ENCODE measurements around the gene TRAPPC3. TPM values are rescaled to one million over a fixed set of nuclear protein-coding genes. Genes with fewer than 3 reads are reported as not detected.

Gene TRAPPC3
- total and polyA plus RNA-seq, 9 of the 15 experiments (the other 6 are each of a cell fraction or from before 2014, with no cell fraction given), result 20.6 to 141 (median 112) TPM

- no peak for TF ChIP-seq ZNF407 (IDR thresholded peaks at IDR 0.05; ENCODE audit: low read depth)
- TF ChIP-seq HES1 (IDR thresholded peaks at IDR 0.05; ENCODE audit: low read depth), result no peak
- TF ChIP-seq, protein P1, sequence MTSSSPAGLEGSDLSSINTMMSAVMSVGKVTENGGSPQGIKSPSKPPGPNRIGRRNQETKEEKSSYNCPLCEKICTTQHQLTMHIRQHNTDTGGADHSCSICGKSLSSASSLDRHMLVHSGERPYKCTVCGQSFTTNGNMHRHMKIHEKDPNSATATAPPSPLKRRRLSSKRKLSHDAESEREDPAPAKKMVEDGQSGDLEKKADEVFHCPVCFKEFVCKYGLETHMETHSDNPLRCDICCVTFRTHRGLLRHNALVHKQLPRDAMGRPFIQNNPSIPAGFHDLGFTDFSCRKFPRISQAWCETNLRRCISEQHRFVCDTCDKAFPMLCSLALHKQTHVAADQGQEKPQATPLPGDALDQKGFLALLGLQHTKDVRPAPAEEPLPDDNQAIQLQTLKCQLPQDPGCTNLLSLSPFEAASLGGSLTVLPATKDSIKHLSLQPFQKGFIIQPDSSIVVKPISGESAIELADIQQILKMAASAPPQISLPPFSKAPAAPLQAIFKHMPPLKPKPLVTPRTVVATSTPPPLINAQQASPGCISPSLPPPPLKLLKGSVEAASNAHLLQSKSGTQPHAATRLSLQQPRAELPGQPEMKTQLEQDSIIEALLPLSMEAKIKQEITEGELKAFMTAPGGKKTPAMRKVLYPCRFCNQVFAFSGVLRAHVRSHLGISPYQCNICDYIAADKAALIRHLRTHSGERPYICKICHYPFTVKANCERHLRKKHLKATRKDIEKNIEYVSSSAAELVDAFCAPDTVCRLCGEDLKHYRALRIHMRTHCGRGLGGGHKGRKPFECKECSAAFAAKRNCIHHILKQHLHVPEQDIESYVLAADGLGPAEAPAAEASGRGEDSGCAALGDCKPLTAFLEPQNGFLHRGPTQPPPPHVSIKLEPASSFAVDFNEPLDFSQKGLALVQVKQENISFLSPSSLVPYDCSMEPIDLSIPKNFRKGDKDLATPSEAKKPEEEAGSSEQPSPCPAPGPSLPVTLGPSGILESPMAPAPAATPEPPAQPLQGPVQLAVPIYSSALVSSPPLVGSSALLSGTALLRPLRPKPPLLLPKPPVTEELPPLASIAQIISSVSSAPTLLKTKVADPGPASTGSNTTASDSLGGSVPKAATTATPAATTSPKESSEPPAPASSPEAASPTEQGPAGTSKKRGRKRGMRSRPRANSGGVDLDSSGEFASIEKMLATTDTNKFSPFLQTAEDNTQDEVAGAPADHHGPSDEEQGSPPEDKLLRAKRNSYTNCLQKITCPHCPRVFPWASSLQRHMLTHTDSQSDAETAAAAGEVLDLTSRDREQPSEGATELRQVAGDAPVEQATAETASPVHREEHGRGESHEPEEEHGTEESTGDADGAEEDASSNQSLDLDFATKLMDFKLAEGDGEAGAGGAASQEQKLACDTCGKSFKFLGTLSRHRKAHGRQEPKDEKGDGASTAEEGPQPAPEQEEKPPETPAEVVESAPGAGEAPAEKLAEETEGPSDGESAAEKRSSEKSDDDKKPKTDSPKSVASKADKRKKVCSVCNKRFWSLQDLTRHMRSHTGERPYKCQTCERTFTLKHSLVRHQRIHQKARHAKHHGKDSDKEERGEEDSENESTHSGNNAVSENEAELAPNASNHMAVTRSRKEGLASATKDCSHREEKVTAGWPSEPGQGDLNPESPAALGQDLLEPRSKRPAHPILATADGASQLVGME (CRISPR knock-in tag; IDR thresholded peaks at IDR 0.05), result peak; percentile 40; the same call in 1 of the 2 replicates
- no peak for TF ChIP-seq HDAC3 (IDR thresholded peaks at IDR 0.05; ENCODE audit: borderline replicate concordance, partially characterized antibody)
- TF ChIP-seq, protein P2, sequence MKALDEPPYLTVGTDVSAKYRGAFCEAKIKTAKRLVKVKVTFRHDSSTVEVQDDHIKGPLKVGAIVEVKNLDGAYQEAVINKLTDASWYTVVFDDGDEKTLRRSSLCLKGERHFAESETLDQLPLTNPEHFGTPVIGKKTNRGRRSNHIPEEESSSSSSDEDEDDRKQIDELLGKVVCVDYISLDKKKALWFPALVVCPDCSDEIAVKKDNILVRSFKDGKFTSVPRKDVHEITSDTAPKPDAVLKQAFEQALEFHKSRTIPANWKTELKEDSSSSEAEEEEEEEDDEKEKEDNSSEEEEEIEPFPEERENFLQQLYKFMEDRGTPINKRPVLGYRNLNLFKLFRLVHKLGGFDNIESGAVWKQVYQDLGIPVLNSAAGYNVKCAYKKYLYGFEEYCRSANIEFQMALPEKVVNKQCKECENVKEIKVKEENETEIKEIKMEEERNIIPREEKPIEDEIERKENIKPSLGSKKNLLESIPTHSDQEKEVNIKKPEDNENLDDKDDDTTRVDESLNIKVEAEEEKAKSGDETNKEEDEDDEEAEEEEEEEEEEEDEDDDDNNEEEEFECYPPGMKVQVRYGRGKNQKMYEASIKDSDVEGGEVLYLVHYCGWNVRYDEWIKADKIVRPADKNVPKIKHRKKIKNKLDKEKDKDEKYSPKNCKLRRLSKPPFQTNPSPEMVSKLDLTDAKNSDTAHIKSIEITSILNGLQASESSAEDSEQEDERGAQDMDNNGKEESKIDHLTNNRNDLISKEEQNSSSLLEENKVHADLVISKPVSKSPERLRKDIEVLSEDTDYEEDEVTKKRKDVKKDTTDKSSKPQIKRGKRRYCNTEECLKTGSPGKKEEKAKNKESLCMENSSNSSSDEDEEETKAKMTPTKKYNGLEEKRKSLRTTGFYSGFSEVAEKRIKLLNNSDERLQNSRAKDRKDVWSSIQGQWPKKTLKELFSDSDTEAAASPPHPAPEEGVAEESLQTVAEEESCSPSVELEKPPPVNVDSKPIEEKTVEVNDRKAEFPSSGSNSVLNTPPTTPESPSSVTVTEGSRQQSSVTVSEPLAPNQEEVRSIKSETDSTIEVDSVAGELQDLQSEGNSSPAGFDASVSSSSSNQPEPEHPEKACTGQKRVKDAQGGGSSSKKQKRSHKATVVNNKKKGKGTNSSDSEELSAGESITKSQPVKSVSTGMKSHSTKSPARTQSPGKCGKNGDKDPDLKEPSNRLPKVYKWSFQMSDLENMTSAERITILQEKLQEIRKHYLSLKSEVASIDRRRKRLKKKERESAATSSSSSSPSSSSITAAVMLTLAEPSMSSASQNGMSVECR (CRISPR knock-in tag; IDR thresholded peaks at IDR 0.05), result no peak
Observed at GRCh38 chr1:36154335-36154734, 5.0 kb upstream of the TRAPPC3 start (continued).

Data from K562 (cell line).